ENCODE measurements around the gene NR2C1. TPM values are rescaled to one million over a fixed set of nuclear protein-coding genes. Genes with fewer than 3 reads are reported as not detected.
"Not testable (repeated sequence)": the region's sequence is repeated elsewhere in the genome, so short reads cannot be mapped to it uniquely, and the experiment has no call there.

Gene NR2C1
- total and polyA plus RNA-seq, 8 donors, result 8.5 to 54.5 (median 14.6) TPM

DNA sequence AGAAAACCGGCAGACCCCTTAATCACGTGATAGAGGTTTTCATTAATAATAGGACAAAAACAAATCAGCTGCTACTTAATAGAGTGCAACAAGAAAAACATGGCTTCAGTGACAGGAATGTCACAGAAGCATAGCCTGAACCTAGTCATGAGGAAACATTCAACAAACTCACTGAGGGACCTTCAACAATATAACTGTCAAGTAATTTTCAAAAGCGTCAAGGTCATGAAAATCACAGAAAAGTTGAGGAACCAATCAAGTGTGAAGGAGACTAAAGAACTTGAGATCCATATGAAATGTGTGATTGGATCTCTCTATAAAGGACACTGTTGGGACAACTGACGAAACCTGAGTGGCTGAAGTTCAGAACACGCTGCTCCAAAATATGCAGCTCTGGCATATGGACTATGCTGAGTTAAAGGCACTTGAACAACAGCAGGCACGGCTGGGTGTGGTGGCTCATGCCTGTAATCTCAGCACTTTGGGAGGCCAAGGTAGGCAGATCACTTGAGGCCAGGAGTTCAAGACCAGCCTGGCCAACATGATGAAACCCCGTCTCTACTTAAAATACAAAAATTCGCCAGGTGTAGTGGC lies 86.2 kb downstream of the NR2C1 start:
- no peak for ATAC-seq
- intact Hi-C loops (cut with DNase I), result loop anchor here in 1 of 3 donors (10.0 kb wide), 1 partner anchor 62 kb away; no protein-coding TSS in a partner anchor
- H3K27me3 ChIP-seq, result no peaks in the 10 kb centered on the region
- H3K4me3 ChIP-seq, result no peak overlapping the region
- H3K9me3 ChIP-seq, result no peaks in the 10 kb centered on the region
- DNase-seq, result no peak
- TF ChIP-seq, protein P1, sequence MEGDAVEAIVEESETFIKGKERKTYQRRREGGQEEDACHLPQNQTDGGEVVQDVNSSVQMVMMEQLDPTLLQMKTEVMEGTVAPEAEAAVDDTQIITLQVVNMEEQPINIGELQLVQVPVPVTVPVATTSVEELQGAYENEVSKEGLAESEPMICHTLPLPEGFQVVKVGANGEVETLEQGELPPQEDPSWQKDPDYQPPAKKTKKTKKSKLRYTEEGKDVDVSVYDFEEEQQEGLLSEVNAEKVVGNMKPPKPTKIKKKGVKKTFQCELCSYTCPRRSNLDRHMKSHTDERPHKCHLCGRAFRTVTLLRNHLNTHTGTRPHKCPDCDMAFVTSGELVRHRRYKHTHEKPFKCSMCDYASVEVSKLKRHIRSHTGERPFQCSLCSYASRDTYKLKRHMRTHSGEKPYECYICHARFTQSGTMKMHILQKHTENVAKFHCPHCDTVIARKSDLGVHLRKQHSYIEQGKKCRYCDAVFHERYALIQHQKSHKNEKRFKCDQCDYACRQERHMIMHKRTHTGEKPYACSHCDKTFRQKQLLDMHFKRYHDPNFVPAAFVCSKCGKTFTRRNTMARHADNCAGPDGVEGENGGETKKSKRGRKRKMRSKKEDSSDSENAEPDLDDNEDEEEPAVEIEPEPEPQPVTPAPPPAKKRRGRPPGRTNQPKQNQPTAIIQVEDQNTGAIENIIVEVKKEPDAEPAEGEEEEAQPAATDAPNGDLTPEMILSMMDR (IDR thresholded peaks at IDR 0.05), result no peak
- H3K36me3 ChIP-seq, result no peaks in the 10 kb centered on the region
- H3K4me1 ChIP-seq, result no peaks in the 10 kb centered on the region
- no peak overlapping the region for H3K27ac ChIP-seq
- WGBS, 2 donors, result 91 to 92% methylated on average over 8 of the region's 8 CpGs
- no peak for FAIRE-seq

DNA sequence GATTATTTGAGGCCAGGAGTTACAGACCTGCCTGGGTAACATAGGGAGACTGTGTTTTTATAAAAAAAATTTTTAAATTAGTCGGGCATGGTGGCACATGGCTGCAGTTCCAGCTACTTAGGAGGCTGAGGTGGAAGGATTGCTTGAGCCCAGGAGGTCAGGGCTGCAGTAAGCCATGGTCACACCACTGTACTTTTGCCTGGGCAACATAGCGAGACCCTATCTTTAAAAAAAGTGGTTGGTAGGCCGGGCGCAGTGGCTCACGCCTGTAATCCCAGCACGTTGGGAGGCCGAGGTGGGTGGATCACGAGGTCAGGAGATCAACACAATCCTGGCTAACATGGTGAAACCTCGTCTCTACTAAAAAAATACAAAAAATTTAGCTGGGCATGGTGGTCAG lies 88.3 kb downstream of the NR2C1 start:
- H3K9me3 ChIP-seq, H3K36me3 ChIP-seq, H3K4me1 ChIP-seq, H3K27ac ChIP-seq, H3K4me3 ChIP-seq, ATAC-seq, FAIRE-seq, H3K27me3 ChIP-seq, DNase-seq: not testable (repeated sequence)
- intact Hi-C loops (cut with DNase I), result loop anchor here in 1 of 3 donors (10.0 kb wide), 1 partner anchor 60 kb away; no protein-coding TSS in a partner anchor
- WGBS, 2 donors, result 82 to 84% methylated on average over 9 of the region's 9 CpGs

DNA sequence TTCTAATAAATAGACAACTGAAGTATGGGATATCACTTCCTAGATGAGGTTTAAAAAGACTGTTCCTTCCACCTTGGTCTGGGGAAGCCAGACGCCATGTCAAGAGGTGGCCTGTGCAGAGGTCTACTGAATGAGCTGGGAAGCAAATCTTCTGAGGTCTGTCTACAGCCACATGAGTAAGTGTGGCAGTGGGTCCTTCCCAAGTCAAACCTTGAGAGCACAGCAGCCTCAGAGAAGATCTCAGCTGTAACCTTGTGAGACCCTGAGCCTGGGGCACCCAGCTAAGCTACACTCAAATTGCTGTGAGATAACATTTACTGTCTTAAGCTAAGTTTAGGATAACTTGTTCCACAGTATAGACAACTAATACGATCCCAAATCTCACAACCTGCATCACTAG lies 90.1 kb downstream of the NR2C1 start:
- intact Hi-C loops (cut with DNase I), result loop anchor here in 1 of 3 donors (10.0 kb wide), 1 partner anchor 59 kb away; no protein-coding TSS in a partner anchor

GRCh38 chr12:94982456-94982855 lies 91.0 kb downstream of the NR2C1 start:
- intact Hi-C loops (cut with DNase I), result loop anchor here in 1 of 3 donors (10.0 kb wide), 1 partner anchor 58 kb away; no protein-coding TSS in a partner anchor
- TF ChIP-seq, protein P1 (IDR thresholded peaks at IDR 0.05), result no peak
- WGBS, 2 donors, result 68 to 73% methylated on average over 7 of the region's 7 CpGs
- Histone ChIP-seq H3K9me3 (no peaks in the 10 kb centered on the region), H3K4me3 (no peak overlapping the region), H3K27ac (no peak overlapping the region), H3K27me3 (no peaks in the 10 kb centered on the region), H3K4me1 (no peaks in the 10 kb centered on the region), H3K36me3 (no peaks in the 10 kb centered on the region)
- ATAC-seq, result no peak
- FAIRE-seq, result no peak
- DNase-seq, result no peak

More for the DNA sequence above, 90.1 kb downstream of the NR2C1 start:
- ATAC-seq (no peak), DNase-seq (no peak), FAIRE-seq (no peak)
- Histone ChIP-seq H3K4me1 (no peaks in the 10 kb centered on the region), H3K27ac (no peak overlapping the region), H3K4me3 (no peak overlapping the region), H3K27me3 (no peaks in the 10 kb centered on the region), H3K36me3 (no peaks in the 10 kb centered on the region), H3K9me3 (no peaks in the 10 kb centered on the region)
- 90 to 92% methylated on average over 2 of the region's 2 CpGs for WGBS, 2 donors
- TF ChIP-seq, protein P1 (IDR thresholded peaks at IDR 0.05), result no peak

GRCh38 chr12:94980577-94980976 lies 92.8 kb downstream of the NR2C1 start:
- Histone ChIP-seq H3K4me3 (no peak overlapping the region), H3K9me3 (no peaks in the 10 kb centered on the region), H3K4me1 (no peaks in the 10 kb centered on the region), H3K36me3 (no peaks in the 10 kb centered on the region), H3K27ac (no peak overlapping the region), H3K27me3 (no peaks in the 10 kb centered on the region)
- ATAC-seq (no peak), DNase-seq (no peak), FAIRE-seq (no peak)
- intact Hi-C loops (cut with DNase I), result loop anchor here in 1 of 3 donors (10.0 kb wide), 1 partner anchor 56 kb away; no protein-coding TSS in a partner anchor
- TF ChIP-seq, protein P1 (IDR thresholded peaks at IDR 0.05), result no peak
- 66 to 79% methylated on average over 4 of the region's 4 CpGs for WGBS, 2 donors

Data from pancreas (tissue), 10 donors.